Activated T-cell treated with anti-CD3 and anti-CD28 coated beads, Interleukin-2, amount 50 U/mL, for 24 hours (primary cell): ENCODE data around the gene DPYSL4.

Source experiments
- DNase-seq: peaks from one replicate; pipeline ENCODE4 v3.0.0-alpha.2; 2020
- H3K27ac Mint-ChIP-seq: 2 replicates; pipeline ENCODE4 v1.8.0; 2020; ENCODE audit warnings: mild to moderate bottlenecking, mixed read lengths
- H3K27me3 Mint-ChIP-seq: 2 replicates; pipeline ENCODE4 v1.8.0; 2020; ENCODE audit warnings: mixed read lengths
- H3K36me3 Mint-ChIP-seq: 2 replicates; pipeline ENCODE4 v1.8.0; 2020; ENCODE audit warnings: low read depth, mixed read lengths
- H3K4me1 Mint-ChIP-seq: 2 replicates; pipeline ENCODE4 v1.8.0; 2020; ENCODE audit warnings: low read depth, mixed read lengths
- H3K4me3 Mint-ChIP-seq: 2 replicates; pipeline ENCODE4 v1.8.0; 2020; ENCODE audit warnings: mild to moderate bottlenecking, moderate library complexity, mixed read lengths
- H3K9me3 Mint-ChIP-seq: 2 replicates; pipeline ENCODE4 v1.8.0; 2020; ENCODE audit warnings: mixed read lengths

Gene DPYSL4

DNA sequence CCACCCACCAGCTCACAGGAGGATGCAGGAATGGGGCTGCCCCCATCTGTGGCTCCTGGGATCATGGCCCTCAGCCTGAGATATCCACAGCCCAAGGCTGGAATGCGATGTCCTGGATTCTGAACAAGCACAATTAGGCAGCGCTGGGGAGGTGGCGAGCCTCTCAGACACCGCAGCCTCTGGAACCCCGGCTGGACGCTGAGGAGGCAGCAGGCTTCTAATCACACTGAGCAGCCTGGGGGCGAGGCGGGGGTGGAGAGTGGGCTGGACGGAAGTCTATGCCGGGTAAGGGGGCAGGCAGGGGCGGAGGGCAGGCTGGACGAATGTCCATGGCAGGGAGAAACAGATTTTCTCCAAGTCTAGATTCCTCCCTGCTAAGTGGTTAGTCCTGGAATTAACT is 56.4 kb downstream of the DPYSL4 start:
- H3K4me3 Mint-ChIP-seq: no peak overlapping the region
- no peak for DNase-seq
- H3K27ac Mint-ChIP-seq: no peak overlapping the region
- H3K36me3 Mint-ChIP-seq: no peaks in the 10 kb centered on the region
- H3K27me3 Mint-ChIP-seq: no peaks in the 10 kb centered on the region
- H3K9me3 Mint-ChIP-seq: no peaks in the 10 kb centered on the region
- H3K4me1 Mint-ChIP-seq: no peaks in the 10 kb centered on the region

DNA sequence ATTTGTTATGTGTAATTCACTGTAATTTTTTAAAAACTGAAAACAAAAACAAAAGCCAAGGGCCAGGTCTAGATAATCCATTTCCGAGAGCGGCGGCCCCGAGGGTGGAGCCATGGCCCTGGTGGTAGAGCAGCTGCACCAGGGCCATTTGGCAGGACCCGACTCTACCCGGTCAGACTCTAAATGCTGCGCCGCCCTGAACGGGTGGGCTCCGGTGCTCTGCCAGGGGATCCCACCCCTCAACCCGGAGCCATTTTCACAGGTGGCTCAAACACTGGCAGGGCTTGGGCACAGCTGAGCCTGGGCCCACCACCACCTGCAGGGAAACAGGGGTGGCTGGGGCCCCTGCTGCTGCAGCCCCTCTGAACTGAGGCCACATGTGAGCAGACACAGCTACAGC is 56.9 kb downstream of the DPYSL4 start:
- Mint-ChIP-seq H3K36me3 (no peaks in the 10 kb centered on the region), H3K4me3 (no peak overlapping the region), H3K27me3 (no peaks in the 10 kb centered on the region), H3K9me3 (no peaks in the 10 kb centered on the region), H3K4me1 (no peaks in the 10 kb centered on the region), H3K27ac (no peak overlapping the region)
- DNase-seq: no peak

DNA sequence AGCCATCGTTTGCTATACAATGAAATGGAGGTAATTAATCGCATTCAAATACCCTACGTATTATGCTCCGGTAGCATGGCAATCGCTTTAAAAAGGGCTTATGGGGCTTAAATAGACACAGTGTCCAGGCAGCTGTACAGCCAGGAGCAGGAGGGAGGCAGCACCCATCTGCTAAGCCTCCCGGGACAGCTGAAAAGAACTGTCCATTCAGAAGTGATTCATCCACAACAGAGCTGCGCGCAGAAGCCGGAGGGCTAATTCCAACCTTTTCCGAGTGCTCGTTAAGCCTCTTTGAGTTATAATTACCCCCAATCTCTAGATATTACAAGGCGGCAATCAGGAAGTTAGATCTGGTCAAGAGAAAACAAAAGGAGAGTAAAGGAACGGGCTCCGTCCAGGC is 58.3 kb downstream of the DPYSL4 start:
- H3K27ac Mint-ChIP-seq: no peak overlapping the region
- H3K27me3 Mint-ChIP-seq: no peaks in the 10 kb centered on the region
- no peaks in the 10 kb centered on the region for H3K4me1 Mint-ChIP-seq
- no peak for DNase-seq
- H3K4me3 Mint-ChIP-seq: no peak overlapping the region
- H3K9me3 Mint-ChIP-seq: no peaks in the 10 kb centered on the region
- no peaks in the 10 kb centered on the region for H3K36me3 Mint-ChIP-seq

DNA sequence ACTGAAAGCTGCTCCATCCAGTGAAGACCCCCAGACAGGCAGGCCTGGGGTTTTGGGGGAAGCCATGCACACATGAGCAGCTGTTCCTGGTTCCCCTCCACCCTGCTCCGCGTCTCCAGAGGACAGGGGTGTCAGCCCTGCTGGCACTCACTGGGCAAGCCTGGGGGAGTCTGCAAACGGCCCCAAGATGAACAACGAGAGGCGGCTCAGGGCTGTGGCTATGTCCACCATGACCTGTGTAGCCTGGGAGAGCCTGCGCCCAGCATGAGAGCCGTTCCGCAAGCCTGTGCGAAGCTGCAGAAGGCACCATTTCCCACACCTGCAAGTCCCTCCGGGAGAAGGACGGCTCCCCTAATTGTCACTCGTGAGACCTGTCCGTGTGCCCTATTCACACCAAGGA is 59.5 kb downstream of the DPYSL4 start:
- no peak for DNase-seq
- Mint-ChIP-seq H3K27ac (no peak overlapping the region), H3K27me3 (no peaks in the 10 kb centered on the region), H3K4me1 (no peaks in the 10 kb centered on the region), H3K4me3 (no peak overlapping the region), H3K9me3 (no peaks in the 10 kb centered on the region), H3K36me3 (no peaks in the 10 kb centered on the region)

DNA sequence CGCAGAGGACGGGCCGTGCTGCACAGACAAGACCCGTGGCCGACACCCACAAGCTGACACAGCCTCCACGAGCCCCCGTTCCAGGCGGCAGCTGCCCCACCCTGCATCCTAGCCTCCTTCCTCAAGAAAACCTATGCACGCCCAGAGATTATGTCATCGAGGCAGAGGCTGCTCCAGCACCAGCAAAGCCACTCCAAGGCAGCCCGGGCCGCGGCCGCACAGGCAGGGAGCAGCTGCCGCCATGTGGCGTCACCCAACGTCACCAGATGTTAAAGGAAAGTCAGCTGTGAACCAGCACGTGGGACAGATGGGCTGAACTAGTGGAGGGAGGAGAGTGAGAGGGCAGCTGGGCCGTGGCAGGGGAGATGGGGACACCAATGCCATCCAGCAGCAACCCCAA is 61.2 kb downstream of the DPYSL4 start:
- Mint-ChIP-seq H3K27me3 (no peaks in the 10 kb centered on the region), H3K4me3 (no peak overlapping the region), H3K9me3 (no peaks in the 10 kb centered on the region), H3K27ac (no peak overlapping the region), H3K4me1 (no peaks in the 10 kb centered on the region), H3K36me3 (no peaks in the 10 kb centered on the region)
- DNase-seq: no peak

DNA sequence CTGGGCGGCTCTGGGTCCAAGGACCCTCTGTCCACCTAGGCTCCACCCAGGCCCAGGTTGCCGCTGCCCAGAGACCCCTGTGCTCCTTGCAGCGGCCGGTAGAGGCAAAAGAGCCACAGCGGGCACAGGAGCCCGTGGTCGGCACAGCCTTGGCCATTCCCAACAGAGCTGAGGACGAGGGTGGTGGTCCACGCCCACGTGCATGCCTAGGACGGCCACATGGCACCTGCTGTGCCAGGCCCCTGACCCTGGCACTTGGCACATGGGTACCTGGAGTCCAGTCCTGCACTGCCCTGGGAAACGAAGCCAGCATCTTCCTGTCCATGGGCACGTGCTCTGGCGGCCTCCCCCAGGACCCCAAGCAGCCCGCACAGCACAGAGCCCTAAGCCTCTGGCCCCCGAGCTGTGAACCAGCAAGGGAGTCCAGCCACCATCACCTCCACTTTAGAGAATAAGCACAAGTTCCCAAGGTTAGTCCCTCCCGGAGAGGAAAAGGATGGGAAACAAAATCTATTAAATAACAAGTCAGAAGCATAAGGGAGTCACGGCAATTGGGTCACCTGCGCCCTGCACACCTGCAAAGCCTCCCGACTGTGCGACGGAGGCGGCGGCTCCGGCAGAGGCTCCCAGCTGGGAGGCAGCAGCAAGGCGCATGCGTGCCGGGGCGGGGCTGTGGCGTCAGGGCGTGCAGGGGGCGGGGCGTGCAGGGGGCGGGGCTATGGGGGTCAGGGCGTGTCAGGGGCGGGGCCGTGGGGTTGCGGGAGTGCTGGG is 61.9 kb downstream of the DPYSL4 start:
- Mint-ChIP-seq H3K4me3 (no peak overlapping the region), H3K27me3 (no peaks in the 10 kb centered on the region), H3K9me3 (no peaks in the 10 kb centered on the region), H3K27ac (no peak overlapping the region), H3K36me3 (no peaks in the 10 kb centered on the region), H3K4me1 (no peaks in the 10 kb centered on the region)
- peak; percentile 58 for DNase-seq

DNA sequence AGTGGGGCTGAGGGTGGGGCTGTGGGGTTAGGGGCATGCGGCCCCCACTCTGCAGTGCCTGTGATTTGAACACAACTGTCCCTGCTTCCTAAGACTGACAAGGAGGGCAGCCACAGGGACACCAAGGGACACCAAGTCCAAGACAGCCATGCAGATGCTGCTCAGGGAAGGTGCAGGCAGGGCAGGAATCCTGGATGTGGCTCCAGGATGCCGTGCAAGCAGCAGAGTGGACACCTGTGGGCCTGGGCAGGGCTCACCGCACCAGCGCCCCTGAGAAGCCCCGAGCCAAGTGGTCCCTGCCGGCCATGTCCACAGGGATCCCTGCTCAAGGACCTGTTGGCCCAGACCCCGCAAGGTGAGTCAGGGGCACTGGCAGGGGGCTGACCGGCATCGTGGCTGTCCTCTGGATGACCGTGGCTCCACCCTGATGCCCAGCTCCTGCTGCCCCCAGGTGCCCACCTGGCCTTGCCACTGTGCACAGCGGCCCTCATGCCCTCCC is 62.5 kb downstream of the DPYSL4 start:
- no peak overlapping the region for H3K4me3 Mint-ChIP-seq
- DNase-seq: no peak
- no peaks in the 10 kb centered on the region for H3K27me3 Mint-ChIP-seq
- H3K9me3 Mint-ChIP-seq: no peaks in the 10 kb centered on the region
- no peak overlapping the region for H3K27ac Mint-ChIP-seq
- H3K4me1 Mint-ChIP-seq: no peaks in the 10 kb centered on the region
- no peaks in the 10 kb centered on the region for H3K36me3 Mint-ChIP-seq

DNA sequence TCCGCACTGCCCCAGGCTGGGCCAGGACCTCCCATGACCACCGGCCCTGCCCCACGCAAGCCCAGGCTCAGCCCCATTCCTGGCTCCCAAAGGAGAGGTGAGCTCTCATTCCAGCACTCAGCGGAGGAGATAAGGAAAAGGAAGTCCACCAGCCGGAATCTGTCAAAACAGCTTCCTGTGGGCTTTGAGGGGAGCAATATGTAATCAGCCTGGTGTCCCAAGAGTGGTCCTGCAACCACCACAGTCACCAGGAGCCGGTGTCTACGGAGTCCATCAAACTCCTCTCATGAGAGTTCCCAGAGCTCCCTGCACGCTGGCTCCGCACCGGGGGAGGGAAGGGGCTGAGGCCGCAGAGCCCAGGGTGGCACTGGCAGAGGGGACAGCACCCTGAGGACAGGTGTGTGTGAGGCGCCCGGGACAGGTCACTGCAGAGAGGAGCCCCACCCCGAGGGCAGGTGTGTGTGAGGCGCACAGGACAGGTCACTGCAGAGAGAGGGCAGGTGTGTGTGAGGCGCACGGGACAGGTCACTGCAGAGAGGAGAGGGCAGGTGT is 63.2 kb downstream of the DPYSL4 start:
- Mint-ChIP-seq H3K27ac (no peak overlapping the region), H3K9me3 (no peaks in the 10 kb centered on the region), H3K4me3 (no peak overlapping the region), H3K36me3 (no peaks in the 10 kb centered on the region), H3K27me3 (no peaks in the 10 kb centered on the region), H3K4me1 (no peaks in the 10 kb centered on the region)
- no peak for DNase-seq

DNA sequence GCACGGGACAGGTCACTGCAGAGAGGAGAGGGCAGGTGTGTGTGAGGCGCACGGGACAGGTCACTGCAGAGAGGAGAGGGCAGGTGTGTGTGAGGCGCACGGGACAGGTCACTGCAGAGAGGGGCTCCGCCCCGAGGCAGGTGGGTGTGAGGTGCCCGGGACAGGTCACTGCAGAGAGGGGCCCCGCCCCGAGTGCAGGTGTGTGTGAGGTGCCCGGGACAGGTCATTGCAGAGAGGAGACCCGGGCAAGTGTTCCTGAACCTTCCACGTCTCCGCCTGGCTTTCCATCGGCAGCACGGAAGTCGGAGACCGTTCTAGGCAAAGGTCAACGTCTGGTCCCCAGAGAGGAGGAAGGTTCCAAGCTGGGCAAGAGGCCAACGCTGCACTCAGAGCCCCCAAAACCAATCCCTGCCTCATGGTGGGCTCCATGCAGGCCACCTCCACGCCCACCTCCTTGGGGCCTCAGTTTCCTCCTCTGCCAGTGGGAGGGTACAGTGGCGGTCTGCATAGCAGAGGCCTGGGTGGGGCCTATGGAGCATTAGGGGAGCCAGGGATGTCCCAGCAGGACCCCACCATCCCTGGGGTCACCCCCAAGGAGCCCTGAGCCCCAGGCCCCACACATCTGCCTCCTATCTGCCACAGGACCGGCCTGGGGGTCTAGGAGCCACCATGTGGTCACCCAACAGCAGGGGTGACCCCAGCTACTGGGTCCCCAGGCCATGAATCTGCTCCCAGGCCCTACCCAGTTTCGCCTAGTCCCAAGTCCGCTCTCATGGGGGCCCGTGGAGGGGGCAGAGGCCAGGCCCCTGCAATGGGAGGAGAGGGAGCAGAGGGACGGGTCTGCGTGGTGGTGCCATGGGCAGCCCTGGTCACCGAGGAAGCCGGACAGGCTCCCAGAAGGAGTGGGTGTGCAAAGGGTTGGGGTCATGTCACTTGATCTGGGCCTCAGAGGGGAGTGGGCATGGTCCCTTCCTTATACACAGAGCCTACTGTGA is 64.0 kb downstream of the DPYSL4 start:
- Mint-ChIP-seq H3K27ac (no peak overlapping the region), H3K4me1 (no peaks in the 10 kb centered on the region), H3K36me3 (no peaks in the 10 kb centered on the region), H3K27me3 (no peaks in the 10 kb centered on the region), H3K9me3 (no peaks in the 10 kb centered on the region), H3K4me3 (no peak overlapping the region)
- no peak for DNase-seq

DNA sequence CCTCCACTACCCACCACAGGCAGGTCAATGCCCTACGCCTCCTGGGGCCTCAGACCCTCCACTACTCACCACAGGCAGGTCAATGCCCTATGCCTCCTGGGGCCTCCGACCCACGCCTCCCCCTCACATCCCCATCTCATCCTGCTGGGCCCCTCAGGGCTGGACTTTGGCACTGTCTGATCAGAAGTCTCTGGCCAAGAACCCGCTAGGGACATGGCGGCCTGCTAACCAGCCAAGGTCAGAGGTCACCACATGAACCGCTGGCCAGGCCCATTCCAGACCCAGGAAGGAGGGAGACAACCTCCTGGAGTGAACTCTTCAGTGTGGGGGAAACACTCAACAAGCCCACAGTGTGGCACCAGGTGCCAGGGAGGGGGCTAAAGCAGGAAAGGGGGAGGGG is 65.2 kb downstream of the DPYSL4 start:
- Mint-ChIP-seq H3K36me3 (no peaks in the 10 kb centered on the region), H3K27ac (no peak overlapping the region), H3K4me1 (no peaks in the 10 kb centered on the region), H3K9me3 (no peaks in the 10 kb centered on the region), H3K27me3 (no peaks in the 10 kb centered on the region), H3K4me3 (no peak overlapping the region)
- DNase-seq: no peak

DNA sequence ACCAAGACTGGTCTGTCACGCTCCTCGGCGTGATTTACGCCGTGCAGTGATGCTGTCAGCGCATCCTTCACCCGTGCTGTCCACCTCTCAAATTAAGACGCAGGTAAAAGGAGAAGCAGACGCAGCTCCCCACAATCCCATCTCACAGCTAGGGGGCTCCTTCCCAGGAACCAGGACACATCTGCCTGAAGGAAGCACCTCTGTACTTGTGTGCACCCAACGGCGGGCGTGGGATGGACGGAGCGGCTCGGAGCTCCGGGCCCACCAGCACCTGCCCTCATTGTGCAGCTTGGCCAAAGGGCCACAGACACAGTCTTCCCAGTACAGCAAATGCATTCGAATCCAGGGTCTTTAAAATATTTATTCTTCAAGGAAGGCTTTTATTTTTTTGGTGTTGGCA is 65.7 kb downstream of the DPYSL4 start:
- Mint-ChIP-seq H3K27me3 (no peaks in the 10 kb centered on the region), H3K4me3 (no peak overlapping the region)

DNA sequence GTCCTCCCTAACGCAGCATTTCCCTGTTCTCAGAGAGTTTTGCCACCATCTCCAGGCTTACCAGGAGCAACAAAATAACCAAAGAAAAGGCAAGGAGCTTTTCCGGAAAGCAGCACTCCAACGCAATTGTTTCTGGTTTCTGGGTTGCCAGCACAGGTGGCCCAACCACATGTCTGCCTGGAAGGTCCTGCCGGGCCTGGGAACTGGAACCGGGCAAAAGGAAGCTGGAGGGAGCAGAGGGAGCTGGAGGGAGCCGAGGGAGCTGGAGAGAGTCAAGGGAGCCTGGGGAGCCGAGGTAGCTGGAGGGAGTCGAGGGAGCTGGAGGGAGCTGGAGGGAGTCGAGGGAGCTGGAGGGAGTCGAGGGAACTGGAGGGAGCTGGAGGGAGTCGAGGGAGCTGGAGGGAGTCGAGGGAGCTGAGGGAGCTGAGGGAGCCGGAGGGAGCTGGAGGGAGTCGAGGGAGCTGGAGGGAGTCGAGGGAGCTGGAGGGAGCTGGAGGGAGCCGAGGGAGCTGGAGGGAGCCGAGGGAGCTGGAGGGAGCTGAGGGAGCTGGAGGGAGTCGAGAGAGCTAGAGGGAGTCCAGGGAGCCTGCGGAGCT is 66.4 kb downstream of the DPYSL4 start:
- H3K27ac Mint-ChIP-seq: no peak overlapping the region
- no peak for DNase-seq
- no peaks in the 10 kb centered on the region for H3K36me3 Mint-ChIP-seq
- H3K4me1 Mint-ChIP-seq: no peaks in the 10 kb centered on the region
- no peaks in the 10 kb centered on the region for H3K9me3 Mint-ChIP-seq
- no peaks in the 10 kb centered on the region for H3K27me3 Mint-ChIP-seq
- no peak overlapping the region for H3K4me3 Mint-ChIP-seq

More for the DNA sequence above, 65.7 kb downstream of the DPYSL4 start:
- Mint-ChIP-seq H3K4me1 (no peaks in the 10 kb centered on the region), H3K36me3 (no peaks in the 10 kb centered on the region), H3K9me3 (no peaks in the 10 kb centered on the region), H3K27ac (no peak overlapping the region)
- DNase-seq: no peak

DNA sequence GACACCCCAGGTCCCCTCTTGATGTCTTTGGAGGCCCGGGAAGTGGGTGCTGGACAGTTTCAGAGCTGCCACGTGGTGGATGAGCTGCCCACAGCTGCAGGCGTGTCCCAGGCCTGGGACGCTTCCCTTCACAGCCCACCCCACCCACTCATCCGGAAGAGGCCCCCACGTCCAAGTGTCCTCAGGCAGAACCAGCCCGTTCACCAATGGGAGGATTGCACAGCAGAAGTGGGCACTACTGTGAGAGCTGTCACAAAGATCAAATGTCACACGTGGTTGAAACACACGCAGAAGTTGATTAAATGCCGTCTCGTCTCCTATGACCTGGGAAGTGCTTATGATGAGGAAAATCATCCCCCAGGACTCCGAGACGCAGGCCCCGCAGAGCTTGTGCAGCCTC is 68.1 kb downstream of the DPYSL4 start:
- no peak for DNase-seq
- Mint-ChIP-seq H3K4me1 (no peaks in the 10 kb centered on the region), H3K27ac (no peak overlapping the region), H3K9me3 (no peaks in the 10 kb centered on the region), H3K36me3 (no peaks in the 10 kb centered on the region), H3K4me3 (no peak overlapping the region), H3K27me3 (no peaks in the 10 kb centered on the region)
